Stimulated activated CD4-positive, alpha-beta T cell treated with anti-CD3 and anti-CD28 coated beads, TNF-alpha, amount 100 ng/mL, for 24 hours (primary cell): ENCODE results near the gene PDXK.

ENCODE experiments used
- DNase-seq, 3 experiments: peaks; one replicate each; pipeline ENCODE4 v3.0.0-alpha.2; 2020; ENCODE audit warnings: low read depth in 3 of 3

Gene PDXK

DNA sequence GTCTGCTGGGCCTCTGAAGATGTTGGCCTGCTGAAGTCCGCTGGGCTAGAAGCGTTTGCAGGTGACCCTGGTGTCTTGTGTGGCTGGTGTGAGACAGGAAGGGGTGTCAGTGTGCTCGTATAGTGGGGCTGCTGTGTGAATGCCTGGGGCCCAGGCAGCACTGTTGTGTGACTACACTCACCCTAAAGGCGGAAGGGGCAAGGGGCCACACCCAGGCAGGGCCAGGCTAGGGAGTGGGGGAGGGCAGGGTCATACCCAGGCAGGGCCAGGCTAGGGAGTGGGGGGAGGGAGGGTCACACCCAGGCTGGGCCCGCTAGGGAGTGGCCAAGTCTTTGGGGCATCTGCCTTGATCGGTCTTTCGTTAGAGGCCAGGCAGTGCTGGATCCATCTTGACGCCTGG is 25.0 kb downstream of the PDXK start:
- no peak for DNase-seq

GRCh38 chr21:43744725-43745124 is 25.8 kb downstream of the PDXK start:
- no peak for DNase-seq

DNA sequence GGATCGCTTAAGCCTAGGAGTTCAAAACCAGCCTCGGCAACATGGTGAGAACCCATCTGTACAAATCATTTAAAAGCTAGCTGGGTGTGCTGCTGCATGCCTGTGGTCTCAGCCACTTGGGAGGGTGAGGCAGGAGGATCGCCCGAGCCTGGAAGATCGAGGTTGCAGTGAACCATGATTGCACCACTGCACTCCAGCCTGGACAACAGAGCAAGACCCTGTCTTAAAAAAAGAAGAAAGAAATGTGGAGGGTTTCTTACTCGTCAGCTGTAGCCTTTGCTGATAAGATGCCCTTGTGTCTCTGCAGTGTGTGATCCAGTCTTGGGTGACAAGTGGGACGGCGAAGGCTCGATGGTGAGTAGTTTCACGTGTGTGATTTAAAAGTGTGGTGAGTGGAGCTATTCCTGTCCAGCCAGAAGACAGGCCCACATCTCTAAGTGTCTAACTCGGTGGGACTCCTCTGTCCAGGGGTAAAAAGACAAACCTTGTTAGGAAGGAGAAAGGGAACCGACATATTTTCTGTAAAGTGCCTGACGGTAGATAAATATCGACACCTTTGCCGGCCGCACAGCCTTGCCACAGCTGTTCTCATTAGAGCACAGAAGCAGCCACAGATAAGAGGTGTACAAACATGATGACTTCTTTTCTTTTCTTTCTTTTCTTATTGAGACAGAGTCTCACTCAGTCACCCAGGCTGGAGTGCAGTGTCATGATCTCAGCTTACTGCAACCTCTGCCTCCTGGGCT is 27.0 kb downstream of the PDXK start:
- DNase-seq = no peak

- no peak for DNase-seq
Observed at GRCh38 chr21:43748622-43749021, 29.7 kb downstream of the PDXK start.

DNA sequence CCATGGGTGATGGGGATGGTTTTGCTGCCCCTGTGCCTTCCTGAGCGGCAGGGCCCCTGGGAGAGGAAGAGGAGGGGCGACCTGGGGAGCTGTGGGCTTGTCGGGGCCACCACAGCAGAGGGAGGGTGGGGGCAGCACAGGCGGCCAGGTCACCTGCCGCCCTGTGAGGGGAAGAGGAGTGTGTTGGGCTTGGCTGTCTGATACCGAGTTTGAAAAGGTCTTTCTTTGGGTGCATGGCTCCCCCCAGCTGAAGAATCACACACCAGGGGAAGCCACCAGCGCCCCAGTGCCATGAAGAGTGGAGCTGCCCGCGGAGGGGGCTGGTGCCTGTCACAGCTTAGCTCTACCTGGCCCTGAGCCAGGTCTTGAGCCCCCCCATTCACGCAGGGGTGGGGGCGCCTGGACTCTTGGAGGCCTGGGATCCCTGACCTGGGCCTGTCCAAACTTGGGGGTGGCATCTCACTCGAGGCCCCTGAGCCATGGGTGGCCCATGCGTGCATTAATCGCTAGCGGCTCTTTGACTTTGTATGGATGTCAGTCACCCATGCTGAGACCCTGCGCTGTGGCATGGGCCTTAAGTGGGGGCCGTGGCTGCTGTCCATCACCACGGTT is 30.8 kb downstream of the PDXK start:
- DNase-seq = no peak

DNA sequence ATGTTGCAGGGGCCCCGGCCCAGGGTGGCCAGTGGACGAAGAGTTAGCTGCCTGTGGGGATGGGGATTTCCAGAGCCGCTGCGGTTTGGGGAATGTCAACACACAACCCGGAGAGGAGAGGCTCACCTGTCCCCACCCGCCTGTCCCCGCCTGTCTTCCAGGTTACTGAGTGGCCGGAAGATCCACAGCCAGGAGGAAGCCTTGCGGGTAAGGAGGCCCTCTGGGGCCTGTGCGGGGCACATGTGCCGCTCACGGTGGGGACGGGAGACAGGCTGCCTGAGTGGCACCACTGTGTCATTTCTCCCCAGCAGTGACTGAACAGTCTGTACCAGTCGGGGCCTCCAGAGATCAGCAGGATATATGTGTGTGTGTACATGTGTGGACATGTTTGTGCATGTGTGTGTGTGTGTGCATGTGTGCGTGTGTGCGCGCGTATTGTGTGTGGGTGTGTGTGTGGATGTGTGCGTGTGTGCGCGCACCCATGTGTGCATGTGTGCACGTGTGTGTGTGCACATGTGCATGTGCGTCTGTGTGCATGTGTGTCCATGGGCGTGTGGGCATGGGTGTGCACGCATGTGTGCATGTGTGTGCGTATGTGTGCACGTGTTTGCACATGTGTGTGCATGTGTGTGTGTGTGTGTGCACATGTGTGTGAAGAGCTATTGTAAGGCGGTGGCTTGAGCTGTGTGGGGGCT is 31.6 kb downstream of the PDXK start:
- no peak for DNase-seq

DNA sequence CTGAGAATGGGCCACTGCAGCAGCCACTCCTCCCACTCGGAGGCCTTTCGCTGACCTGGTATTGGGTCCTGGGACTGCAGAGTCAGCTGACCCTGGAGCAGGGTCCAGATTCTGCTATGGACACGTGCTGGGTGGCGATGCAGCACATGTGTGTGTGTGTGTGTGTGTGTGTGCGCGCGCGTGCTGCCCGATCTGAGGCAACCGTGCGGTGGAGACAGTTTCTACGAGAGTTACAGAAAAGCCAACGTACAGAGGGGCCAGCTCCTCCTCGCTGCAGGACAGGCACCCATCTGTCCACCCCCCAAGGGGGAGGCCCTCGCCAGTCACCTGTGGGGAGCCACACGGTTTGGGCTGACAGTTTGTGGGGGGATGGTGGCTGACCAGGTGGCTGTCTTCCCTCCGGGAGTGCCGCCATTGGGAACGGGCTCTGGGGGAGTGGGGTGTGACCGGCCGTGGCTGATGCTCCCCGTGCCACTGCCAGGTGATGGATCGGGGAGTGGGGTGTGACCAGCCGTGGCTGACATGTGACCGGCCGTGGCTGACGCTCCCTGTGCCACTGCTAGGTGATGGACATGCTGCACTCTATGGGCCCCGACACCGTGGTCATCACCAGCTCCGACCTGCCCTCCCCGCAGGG is 33.1 kb downstream of the PDXK start:
- no peak for DNase-seq

- DNase-seq = no peak
Observed at GRCh38 chr21:43752758-43753438, 34.0 kb downstream of the PDXK start.

- no peak for DNase-seq
Observed at GRCh38 chr21:43753439-43753799, 34.5 kb downstream of the PDXK start.

- DNase-seq = no peak
Observed at GRCh38 chr21:43754948-43755781, 36.2 kb downstream of the PDXK start.

DNA sequence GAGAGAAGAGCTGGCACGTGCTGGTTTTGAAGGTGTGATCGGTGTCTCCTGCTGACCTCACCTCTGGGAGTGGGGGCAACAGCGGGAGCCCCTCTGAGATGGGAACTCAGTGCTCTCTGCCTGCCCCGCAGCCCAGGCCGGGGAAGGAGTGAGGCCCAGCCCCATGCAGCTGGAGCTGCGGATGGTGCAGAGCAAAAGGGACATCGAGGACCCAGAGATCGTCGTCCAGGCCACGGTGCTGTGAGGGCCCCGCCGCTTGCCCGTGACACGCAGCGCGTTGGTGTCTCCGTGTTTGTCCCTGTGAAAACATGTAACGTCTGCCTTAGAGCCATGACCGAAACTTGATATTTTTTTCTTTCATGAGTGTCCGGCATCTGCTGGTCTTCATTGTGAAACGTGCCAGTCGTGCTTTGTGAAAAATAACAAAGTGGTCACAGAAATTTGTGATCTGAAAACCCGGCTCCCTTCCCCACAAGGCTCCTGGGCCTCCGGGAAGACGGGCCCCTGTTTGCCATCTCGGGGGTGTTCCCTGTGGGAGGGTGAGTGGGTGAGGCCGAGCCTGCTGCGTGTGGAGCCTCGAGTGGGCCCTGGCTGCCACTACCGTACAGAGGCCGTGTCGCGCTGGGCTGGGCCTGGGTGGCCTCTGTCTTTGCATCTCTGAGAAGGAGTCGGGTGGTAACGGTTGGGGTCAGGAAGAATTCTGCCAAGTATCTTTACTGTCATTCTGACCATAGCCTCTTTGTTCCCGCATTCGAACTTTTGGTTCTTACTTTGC is 37.1 kb downstream of the PDXK start:
- no peak for DNase-seq

DNA sequence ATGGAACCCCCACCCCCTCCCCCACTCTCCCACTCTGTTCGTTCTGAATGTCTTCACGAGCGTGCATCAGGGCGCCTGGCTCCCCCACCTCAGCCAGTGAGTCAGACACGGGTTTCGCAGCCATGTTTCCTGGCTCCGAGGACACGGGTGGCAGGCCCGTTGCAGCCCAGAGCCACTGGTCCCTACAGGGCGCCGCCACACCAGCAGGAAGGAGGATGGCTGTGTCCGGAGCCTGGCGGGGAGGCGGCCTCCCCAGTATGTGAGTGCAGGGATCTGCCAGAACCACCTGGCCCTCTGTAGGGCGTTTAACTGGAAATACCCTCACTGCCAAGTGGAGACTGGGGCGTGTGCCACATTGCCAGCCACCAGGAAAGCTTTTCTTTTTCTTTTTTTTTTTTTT is 38.7 kb downstream of the PDXK start:
- no peak for DNase-seq

GRCh38 chr21:43758111-43758641 is 39.2 kb downstream of the PDXK start:
- no peak for DNase-seq

- DNase-seq = no peak
Observed at GRCh38 chr21:43758811-43759210, 39.9 kb downstream of the PDXK start.

DNA sequence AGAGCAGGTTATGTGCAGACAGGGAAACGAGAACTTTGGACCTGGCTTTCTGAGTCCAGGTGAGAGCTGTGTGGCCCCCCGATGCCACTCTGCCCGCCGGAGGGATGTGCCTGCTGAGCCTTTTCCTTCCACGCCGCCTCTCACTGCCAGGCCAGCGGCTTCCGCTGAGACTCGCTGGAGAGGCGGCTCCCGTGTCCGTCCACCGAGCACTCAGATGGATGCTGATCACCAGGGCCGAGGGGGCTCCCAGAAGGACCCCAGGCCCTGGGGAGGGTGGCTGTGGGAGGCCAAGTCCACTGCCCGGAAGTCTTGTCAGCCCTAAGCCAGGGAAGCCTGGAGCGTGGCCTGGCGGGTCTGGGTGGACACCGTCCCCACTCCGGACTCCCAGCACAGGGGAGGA is 40.7 kb downstream of the PDXK start:
- no peak for DNase-seq

- DNase-seq = no peak
Observed at GRCh38 chr21:43760391-43760958, 41.5 kb downstream of the PDXK start.

DNA sequence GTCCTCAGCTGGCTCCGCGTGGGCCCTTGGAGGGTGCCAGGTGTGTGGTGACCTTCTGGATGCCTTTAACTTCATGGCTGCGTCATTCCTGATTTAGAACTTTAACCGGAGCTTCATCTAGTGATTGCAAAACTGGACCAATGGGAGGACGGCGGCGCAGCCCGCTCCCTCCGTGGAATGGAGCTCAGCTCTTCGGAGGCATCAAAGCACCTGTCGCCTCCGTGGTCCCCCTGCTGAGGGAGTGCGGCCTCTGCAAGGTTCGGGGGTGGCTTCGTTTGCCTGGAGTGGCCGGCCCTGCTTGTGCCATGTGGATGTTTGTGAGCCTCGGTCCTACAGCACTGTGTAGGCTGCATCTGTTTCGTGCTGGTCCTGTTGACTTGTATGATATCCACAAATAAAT is 43.0 kb downstream of the PDXK start:
- no peak for DNase-seq

DNA sequence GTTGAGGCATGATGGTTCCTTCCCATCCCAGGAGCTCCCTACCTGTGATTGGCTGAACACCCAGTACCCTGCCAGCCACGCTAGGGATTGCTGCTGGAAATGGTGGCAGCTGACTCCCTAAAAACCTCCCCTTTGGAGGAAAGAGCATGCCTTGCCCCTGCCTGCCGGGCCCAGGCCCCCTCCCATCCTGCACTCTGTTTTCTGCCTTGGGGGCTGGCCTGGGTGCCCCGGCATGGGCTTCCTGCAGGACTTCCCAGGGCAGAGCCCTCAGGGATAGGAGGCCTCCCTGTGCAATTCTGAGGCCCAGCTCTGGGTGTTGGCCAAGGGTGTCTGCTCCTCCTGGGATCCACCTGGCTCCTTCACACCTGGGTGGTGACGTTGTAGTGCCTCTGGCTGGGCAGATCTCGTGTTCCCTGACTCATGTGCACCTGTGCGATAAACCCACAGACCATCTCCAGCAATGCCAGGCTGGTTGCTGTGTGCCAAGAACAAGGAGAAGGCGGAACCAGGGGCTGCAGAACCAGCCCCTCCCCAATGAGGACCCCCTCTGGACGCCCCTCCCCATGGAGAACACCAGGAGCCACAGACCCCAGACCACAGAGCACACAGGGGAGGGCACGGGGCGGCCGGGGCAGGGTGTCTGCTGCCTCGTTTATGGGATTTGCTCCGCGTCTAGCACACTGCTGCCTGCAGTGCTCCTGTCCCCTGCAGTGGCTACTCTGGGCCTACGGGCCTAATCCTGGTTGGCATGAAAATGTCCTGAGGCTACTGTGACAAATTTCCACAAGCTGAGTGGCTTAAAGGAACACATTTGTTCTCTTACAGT is 43.6 kb downstream of the PDXK start:
- no peak for DNase-seq
